Gastroesophageal sphincter (tissue), 4 donors: ENCODE measurements around the gene OPCML. TPM values are rescaled to one million over a fixed set of nuclear protein-coding genes. Genes with fewer than 3 reads are reported as not detected.
A peak's percentile ranks its signal among the peaks of the same experiment; 100 is the strongest.

Experiments used
- ATAC-seq: fragments of 150-250 bp; one replicate; pipeline ENCODE4 v1.9.1; 2016; ENCODE audit warnings: mild to moderate bottlenecking, moderate library complexity
- H3K27ac ChIP-seq, 4 donors: fragments of 200-600 bp; sonication (generic) in 3 of 4; 1 replicate in 3 of 4; 2 replicates in 1 of 4; pipeline ENCODE4 v1.5.1; 2016 to 2019
- H3K27me3 ChIP-seq: fragments of 200-600 bp; sonication (generic); one replicate; pipeline ENCODE4 v1.5.1; 2019
- H3K36me3 ChIP-seq, 2 donors: fragments of 200-600 bp; sonication (generic); one replicate each; pipeline ENCODE4 v1.5.1; 2019; ENCODE audit warnings: control low read depth in 1 of 2
- H3K4me1 ChIP-seq, 3 donors: fragments of 200-600 bp; sonication (generic); 1 replicate in 2 of 3; 2 replicates in 1 of 3; pipeline ENCODE4 v1.5.1; 2016 to 2019; ENCODE audit warnings: control low read depth in 2 of 3
- H3K4me3 ChIP-seq, 2 donors: fragments of 200-600 bp; sonication (generic); one replicate each; pipeline ENCODE4 v1.5.1; 2019; ENCODE audit warnings: mild to moderate bottlenecking in 1 of 2, moderate library complexity in 1 of 2
- H3K9me3 ChIP-seq, 3 donors: fragments of 200-600 bp; sonication (generic); one replicate each; pipeline ENCODE4 v1.5.1; 2017 to 2019; ENCODE audit warnings: control low read depth in 2 of 3
- CTCF ChIP-seq, 4 experiments: fragments of 200-600 bp in 2 of 4; fragments of 450-650 bp in 2 of 4; sonication (generic) in 1 of 4; IDR thresholded peaks; one replicate each; pipeline ENCODE4 v1.5.1; 2017 to 2019; ENCODE audit warnings: antibody characterized with exemption in 4 of 4, mild to moderate bottlenecking in 2 of 4, moderate library complexity in 2 of 4
- EP300 ChIP-seq: sonication (generic); formaldehyde crosslinking; IDR thresholded peaks from one replicate; pipeline ENCODE4 v1.6.1; 2017; ENCODE audit warnings: antibody characterized with exemption, mild to moderate bottlenecking
- POLR2A ChIP-seq, 2 donors: fragments of 450-650 bp; IDR thresholded peaks; one replicate each; pipeline ENCODE4 v1.6.1; 2017; ENCODE audit warnings: antibody characterized with exemption in 2 of 2, mild to moderate bottlenecking in 2 of 2, moderate library complexity in 1 of 2
- POLR2AphosphoS5 ChIP-seq: sonication (generic); formaldehyde crosslinking; IDR thresholded peaks from one replicate; pipeline ENCODE4 v1.6.1; 2017; ENCODE audit warnings: antibody characterized with exemption
- WGBS, 2 donors: methylation state at CpG; one replicate each; pipeline ENCODE4 v1.1.5; 2018; ENCODE audit warnings: low coverage in 1 of 2; 5-methylcytosine and 5-hydroxymethylcytosine counted together
- total RNA-seq, 4 donors: library from RNA; depleted of rRNA; stranded (reverse); fragments of >200 nt; gene quantifications; one replicate each; pipeline ENCODE4 v1.1.0, GENCODE V29; 2016

Gene OPCML
- total RNA-seq, 4 donors from 2014 or later, result 0.13 to 0.93 (median 0.33) TPM

GRCh38 chr11:133078591-133079404, 453.5 kb downstream of the OPCML start:
- Histone ChIP-seq H3K36me3 (no peaks in the 10 kb centered on the region), H3K27me3 (peaks cover 87% of the 10 kb centered on the region), H3K4me1 (peaks cover 0 to 15% (median 6%) of the 10 kb centered on the region in 3 donors), H3K4me3 (no peak overlapping the region), H3K9me3 (no peaks in the 10 kb centered on the region), H3K27ac (no peak overlapping the region)
- no peak for ATAC-seq
- TF ChIP-seq POLR2AphosphoS5, result no peak
- no peak for TF ChIP-seq POLR2A (IDR thresholded peaks at IDR 0.05)
- TF ChIP-seq EP300, result no peak
- TF ChIP-seq CTCF (IDR thresholded peaks at IDR 0.05), result peak in 3 of 4 experiments; percentile 36 to 82 (median 56)
- WGBS, 2 donors, result 22% methylated on average over 21 to 23 of the region's 24 CpGs

- H3K4me3 ChIP-seq, result no peak overlapping the region
- H3K4me1 ChIP-seq, result peaks cover 0 to 7% (median under 1%) of the 10 kb centered on the region in 3 donors
- no peaks in the 10 kb centered on the region for H3K9me3 ChIP-seq
- 83% methylated on average over 12 to 16 of the region's 16 CpGs for WGBS, 2 donors
- H3K27ac ChIP-seq, result no peak overlapping the region
- peaks cover 87% of the 10 kb centered on the region for H3K27me3 ChIP-seq
- H3K36me3 ChIP-seq, result no peaks in the 10 kb centered on the region
- TF ChIP-seq POLR2AphosphoS5, result no peak
- TF ChIP-seq EP300, result no peak
- TF ChIP-seq POLR2A (IDR thresholded peaks at IDR 0.05), result no peak
- no peak for TF ChIP-seq CTCF (IDR thresholded peaks at IDR 0.05)
- no peak for ATAC-seq
Measured at GRCh38 chr11:133078012-133078411, 454.3 kb downstream of the OPCML start.

- H3K9me3 ChIP-seq, result no peaks in the 10 kb centered on the region
- H3K4me3 ChIP-seq, result no peak overlapping the region
Measured at GRCh38 chr11:133075351-133075750, 456.9 kb downstream of the OPCML start.

GRCh38 chr11:133072858-133073582, 459.3 kb downstream of the OPCML start:
- ATAC-seq, result no peak
- WGBS, 2 donors, result 84% methylated on average over 9 of the region's 10 CpGs; no CpG with 5 or more reads in 1 of the 2 donors

More at GRCh38 chr11:133075351-133075750, 456.9 kb downstream of the OPCML start:
- H3K4me1 ChIP-seq, result no peaks in the 10 kb centered on the region
- H3K27me3 ChIP-seq, result peaks cover 83% of the 10 kb centered on the region
- H3K36me3 ChIP-seq, result no peaks in the 10 kb centered on the region
- no peak for ATAC-seq
- TF ChIP-seq CTCF (IDR thresholded peaks at IDR 0.05) (no peak), EP300 (no peak)
- no CpG with 5 or more reads among the region's 8 CpGs for WGBS, 2 donors
- no peak overlapping the region for H3K27ac ChIP-seq

More at GRCh38 chr11:133072858-133073582, 459.3 kb downstream of the OPCML start:
- Histone ChIP-seq H3K9me3 (no peaks in the 10 kb centered on the region), H3K27me3 (peaks cover 60% of the 10 kb centered on the region), H3K27ac (no peak overlapping the region), H3K4me3 (no peak overlapping the region), H3K36me3 (no peaks in the 10 kb centered on the region), H3K4me1 (no peaks in the 10 kb centered on the region)
- TF ChIP-seq POLR2AphosphoS5 (no peak), POLR2A (IDR thresholded peaks at IDR 0.05) (no peak), CTCF (IDR thresholded peaks at IDR 0.05) (no peak), EP300 (no peak)
